A172 (cell line): ENCODE data around the gene MYRIP. TPM values are rescaled to one million over a fixed set of nuclear protein-coding genes. Genes with fewer than 3 reads are reported as not detected.

Experiments used
- DNase-seq: peaks from one replicate; pipeline ENCODE4 v3.0.0-alpha.2; 2015; ENCODE audit warnings: low spot score
- total RNA-seq: library from RNA; depleted of rRNA; stranded (reverse); fragments of >200 nt; shearing (Covaris generic); gene quantifications from 2 replicates; pipeline ENCODE4 v1.2.3, GENCODE V29; 2014

The MYRIP gene
- total RNA-seq, 1 experiment from 2014 or later: not detected

DNA sequence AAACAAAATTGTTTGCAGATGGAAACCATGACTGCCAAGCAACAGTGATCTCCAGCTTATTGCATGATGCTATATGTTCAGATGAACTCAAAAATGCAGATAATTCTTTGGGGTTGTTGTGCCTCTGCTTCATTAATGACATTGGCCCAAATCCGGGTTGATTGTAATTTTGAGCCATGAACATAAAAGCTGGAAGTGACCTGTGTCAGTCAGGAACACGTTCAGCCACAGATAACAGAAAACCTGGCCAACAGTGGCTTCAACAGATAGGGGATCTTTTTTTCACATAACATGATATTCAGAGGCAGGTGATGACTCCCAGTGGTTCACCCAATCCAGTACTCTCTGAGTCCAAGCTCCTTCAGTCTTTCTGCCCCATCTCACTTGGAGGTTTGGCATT, 423.2 kb downstream of the MYRIP start:
- no peak for DNase-seq

- DNase-seq: no peak
These were observed 427.8 kb downstream of the MYRIP start for GRCh38 chr3:40237159-40237558.

DNA sequence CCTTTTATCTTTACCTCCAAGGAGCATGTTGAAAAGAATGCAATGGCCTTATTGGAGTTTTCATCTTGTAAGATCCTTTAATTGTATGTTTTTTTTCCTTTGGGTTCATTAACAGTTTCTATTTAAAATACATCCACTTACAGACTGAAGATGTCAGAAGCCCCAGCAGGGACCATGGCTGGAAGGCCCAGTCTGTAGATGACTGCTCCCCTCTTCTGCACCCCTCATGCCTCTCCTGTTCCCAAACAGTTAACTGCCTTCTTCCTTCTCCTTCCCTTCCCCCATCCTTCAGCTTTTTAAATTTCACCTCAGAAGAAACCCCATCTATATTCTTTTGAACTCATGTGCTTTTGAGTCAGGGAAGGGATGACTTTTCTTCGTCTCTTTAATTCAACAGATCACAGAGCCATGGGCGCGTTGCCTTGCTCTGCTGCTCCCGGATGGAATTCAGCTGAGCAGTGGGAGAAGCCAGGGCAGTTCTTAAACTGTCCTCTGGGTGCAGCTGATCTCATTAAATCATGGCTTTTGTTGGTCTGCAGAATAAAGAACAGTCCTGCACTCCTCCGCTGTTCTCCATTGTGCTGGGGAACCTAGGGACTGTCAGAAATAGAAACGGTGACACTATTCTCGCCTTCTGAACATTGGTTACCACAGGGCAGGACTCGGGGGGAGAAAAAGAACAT, 428.6 kb downstream of the MYRIP start:
- DNase-seq: peak; percentile 6

GRCh38 chr3:40240921-40241320, 431.5 kb downstream of the MYRIP start:
- no peak for DNase-seq

- DNase-seq: no peak
These were observed 432.8 kb downstream of the MYRIP start for GRCh38 chr3:40242216-40242615.

- no peak for DNase-seq
These were observed 433.2 kb downstream of the MYRIP start for GRCh38 chr3:40242638-40243037.

DNA sequence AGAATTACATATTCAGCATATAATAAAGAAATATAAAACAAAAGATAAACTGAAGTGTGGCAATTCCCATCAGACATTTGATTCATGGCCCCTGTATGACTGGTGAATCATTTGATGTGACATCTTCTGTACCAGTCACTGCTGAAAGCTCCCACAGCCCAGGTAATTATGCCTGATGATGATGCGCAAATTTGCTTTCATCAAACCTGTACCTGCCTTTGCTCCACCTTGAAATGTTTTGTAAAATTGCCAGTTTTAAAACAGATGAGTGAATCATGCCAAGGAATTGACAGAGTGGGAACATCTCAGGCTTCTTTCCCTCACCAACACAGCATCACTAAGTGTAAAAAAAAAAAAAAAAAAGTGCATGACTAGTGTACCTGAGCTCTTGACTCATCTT, 433.6 kb downstream of the MYRIP start:
- no peak for DNase-seq

DNA sequence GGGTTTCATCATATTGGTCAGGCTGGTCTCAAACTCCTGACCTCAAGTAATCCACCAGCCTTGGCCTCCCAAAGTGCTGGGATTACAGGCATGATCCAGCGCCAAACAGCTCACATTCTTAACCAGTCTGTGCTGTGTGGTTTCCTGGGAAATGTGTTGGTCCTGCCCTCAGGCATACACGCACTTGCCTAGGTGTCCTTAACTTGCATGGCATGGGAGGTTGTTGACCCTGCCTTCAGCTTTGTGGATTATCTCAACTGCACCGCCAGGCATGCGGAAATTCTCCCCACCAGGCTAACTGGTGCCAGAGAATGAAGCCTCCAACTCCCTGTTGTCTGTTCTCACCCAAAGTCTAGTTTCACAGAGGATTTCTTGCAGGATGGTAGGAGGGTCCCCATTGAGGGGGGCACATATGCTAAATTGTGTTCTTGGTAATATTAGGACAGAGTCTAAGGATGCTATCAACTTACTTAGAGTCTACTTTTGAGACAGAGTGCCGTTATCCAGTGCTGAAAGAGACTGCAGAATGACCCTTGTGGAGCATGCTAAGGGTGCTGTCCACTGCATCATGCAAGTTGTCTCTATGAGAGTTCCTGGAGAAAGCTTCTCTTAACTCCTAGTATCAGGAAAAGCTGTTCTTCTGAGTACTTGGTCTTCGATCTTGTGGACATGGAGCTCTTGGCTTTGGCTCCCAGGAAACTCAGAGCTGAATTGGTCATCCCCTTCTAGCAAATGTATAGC, 438.5 kb downstream of the MYRIP start:
- no peak for DNase-seq

GRCh38 chr3:40248591-40248990, 439.2 kb downstream of the MYRIP start:
- no peak for DNase-seq

DNA sequence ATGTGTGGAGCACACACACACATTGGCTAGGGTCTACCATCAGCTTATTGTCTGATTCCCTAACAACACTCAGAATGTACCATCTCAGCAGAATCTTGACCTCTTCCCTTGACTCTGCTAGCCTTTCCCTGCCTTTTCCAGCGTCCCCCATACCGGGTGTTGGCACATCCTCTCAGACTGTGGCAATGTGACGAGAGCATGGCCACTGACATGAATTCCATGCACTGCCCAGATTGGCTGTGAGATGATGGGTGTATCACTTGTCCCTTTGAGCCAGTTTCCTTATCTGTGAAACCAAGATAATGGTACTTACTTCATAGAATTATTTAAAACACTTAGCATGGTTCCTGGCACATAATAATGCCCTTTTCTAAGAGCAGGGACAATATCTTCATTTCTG, 439.8 kb downstream of the MYRIP start:
- no peak for DNase-seq

GRCh38 chr3:40254491-40254890, 445.1 kb downstream of the MYRIP start:
- DNase-seq: no peak

DNA sequence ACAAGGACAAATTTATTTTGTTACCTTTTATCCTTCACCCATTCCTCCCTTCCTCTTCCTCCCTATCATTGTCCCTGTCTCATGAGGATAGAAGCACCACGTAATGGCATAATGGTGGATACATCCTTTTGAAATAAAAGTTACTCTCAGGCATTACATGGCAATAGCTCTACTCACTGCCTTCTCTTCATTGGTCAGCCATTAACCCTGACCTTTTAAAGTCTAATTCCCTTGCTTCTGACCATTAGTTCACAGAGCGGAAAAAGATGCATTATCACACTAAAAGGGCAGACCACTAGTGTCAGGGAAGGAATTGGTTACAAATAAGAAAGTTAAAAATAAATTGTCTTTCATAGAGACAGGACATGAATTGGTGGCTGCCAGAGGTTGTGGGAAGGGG, 445.5 kb downstream of the MYRIP start:
- no peak for DNase-seq

DNA sequence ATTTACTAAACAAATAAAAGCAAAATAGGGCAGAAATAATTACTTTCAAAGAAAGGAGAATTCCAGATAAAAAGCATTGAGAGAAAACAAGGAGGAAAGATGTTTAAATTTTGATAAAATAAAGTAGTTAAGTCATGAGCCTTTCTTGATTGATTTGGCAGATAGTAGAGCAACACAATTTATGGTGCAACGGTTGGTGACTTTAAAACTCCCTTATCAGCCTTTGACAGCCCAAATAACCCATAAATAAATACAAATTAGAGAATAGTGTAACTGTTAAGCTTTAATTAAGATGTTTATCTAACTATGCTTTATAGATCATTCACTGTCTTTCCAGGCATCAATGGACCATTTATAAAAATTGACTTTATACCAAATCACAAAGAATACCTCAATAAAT, 446.1 kb downstream of the MYRIP start:
- DNase-seq: no peak

DNA sequence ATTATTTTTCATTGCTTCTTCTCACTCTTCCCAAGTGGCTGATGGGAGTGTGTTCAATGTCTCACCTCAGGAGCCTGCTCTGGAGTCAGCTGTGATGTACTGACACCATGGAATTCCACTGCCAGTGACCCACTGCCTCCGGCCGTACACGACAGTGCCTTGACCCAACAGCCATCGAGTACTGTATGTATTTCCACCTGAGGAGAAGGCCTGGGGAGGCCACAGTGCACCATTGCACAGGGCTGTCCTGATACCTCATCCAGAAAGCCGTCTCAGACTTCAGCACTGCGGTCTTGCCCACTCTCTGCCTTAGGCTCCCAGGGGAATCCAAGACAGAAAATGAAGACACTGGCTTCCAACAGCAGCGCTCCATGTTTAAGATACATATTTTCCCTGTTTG, 448.7 kb downstream of the MYRIP start:
- no peak for DNase-seq

DNA sequence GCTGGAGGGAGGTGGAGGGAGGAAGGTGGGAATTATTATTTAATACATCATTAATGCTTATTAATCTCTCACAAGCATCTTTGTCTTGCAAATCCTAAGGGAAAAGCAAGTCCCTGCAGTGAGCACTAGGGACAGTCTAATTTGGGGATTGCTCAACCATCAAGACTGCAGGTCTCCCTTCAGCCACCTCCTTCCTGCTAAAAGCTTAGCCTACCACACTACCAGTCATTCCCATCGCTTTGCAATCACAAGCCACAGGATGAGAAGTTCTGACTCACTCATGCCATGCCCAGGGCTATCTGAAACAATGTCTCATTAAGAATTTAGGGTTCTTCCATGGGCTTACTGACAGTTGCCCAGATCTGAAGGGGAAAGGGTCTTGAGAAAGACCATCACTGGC, 449.1 kb downstream of the MYRIP start:
- peak; percentile 56 for DNase-seq

GRCh38 chr3:40262331-40262730, 452.9 kb downstream of the MYRIP start:
- DNase-seq: no peak

DNA sequence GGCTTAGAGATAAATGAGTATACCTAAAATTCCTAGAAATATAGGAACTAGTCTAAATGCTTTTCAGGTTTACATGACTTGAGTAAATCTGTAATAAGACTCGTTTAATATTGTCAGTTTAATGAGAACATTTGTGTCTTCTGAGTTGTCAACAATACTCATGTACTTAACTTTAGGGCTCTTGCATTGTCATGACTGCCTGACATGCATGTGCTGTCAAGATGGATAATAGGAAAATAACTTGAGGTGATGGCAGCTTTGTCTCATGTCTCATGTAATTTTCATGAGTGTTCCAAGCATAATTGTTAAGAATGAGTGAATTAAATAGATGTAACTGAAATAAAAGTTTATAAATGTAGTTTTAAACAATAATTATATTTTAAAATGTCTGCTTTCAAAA, 455.0 kb downstream of the MYRIP start:
- DNase-seq: no peak

DNA sequence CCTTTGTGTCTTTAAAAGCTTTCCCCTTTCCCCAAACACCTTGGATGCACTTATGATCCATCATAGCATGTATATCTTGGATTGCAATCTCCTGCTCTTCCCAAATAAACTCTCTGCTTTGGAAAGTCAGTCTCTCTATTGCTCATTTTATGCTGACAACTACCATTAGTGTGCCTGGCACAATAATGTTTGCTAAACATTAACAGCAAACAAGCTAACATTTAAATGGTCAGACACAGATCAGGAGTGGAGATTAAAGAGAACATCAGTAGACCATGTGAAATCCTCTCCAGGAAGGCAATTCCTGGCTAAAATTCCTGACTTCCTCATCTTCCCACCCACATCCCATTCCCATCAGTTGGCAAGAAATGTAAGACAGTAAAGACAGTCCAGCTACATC, 455.8 kb downstream of the MYRIP start:
- no peak for DNase-seq

GRCh38 chr3:40267937-40268724, 458.7 kb downstream of the MYRIP start:
- DNase-seq: no peak

GRCh38 chr3:40268802-40269524, 459.6 kb downstream of the MYRIP start:
- no peak for DNase-seq

DNA sequence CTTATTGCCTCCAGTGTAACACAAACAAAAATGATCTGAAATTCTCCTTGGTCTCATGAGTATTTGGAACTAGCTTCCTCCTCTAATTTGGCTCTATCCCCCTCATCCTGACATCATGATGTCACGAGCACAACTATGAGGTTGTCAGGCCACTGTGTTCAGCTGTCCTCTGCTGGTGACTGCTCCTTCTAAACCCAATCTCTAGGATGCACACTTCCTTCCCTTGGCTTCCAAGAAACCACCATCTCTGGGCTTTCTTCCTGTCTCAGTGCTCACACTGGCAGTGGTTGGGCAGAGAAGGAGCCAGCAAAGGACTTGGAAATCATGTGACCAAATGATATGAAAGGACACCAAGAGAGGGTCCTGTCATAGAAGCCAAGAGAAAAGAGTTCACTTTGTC, 469.4 kb downstream of the MYRIP start:
- no peak for DNase-seq

DNA sequence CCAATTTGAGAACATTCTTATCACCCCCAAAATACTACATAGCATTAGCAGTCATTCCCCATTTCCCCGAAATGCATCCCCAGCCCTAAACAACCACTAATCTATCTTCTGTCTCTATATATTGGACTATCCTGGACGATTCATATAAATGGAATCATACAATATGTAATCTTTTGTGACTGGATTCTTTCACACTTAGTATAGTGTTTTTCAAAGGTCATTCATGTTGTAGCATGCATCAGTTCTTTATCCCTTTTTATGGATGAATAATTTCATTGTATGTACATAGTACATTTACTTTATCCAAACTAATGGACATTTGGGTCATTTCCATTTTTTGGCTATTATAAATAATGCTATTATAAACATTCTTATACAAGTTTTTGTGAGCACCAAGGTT, 472.6 kb downstream of the MYRIP start:
- DNase-seq: no peak
